ENCODE results near the gene SCUBE3.

SCUBE3 gene

DNA sequence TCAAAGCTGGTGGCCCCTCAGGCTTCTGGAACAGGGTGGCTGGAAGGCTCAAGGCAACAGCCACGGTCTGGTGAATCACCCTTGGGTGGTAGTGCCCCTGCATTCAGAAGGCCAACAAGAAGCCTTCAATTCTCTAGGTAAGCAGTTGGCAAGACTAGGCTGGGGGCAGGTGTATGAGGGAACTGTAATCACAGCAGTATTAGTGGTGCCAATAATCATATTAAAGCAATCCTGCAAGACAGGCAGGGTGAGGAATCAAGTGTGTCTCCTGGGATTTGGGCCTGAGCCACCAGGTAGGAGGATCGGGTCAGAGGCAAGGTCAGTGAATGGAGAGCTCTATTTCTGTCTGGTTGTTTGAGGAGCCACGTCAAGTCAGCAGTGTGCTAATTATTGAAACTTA, 24.9 kb upstream of the SCUBE3 start:
- DNase-seq (ENCODE audit: low read depth in 1 of 2, low spot score in 1 of 2) = no peak
- no peak for TF ChIP-seq POLR2AphosphoS5 (IDR thresholded peaks at IDR 0.05; ENCODE audit: low read depth)
- TF ChIP-seq, protein P1, sequence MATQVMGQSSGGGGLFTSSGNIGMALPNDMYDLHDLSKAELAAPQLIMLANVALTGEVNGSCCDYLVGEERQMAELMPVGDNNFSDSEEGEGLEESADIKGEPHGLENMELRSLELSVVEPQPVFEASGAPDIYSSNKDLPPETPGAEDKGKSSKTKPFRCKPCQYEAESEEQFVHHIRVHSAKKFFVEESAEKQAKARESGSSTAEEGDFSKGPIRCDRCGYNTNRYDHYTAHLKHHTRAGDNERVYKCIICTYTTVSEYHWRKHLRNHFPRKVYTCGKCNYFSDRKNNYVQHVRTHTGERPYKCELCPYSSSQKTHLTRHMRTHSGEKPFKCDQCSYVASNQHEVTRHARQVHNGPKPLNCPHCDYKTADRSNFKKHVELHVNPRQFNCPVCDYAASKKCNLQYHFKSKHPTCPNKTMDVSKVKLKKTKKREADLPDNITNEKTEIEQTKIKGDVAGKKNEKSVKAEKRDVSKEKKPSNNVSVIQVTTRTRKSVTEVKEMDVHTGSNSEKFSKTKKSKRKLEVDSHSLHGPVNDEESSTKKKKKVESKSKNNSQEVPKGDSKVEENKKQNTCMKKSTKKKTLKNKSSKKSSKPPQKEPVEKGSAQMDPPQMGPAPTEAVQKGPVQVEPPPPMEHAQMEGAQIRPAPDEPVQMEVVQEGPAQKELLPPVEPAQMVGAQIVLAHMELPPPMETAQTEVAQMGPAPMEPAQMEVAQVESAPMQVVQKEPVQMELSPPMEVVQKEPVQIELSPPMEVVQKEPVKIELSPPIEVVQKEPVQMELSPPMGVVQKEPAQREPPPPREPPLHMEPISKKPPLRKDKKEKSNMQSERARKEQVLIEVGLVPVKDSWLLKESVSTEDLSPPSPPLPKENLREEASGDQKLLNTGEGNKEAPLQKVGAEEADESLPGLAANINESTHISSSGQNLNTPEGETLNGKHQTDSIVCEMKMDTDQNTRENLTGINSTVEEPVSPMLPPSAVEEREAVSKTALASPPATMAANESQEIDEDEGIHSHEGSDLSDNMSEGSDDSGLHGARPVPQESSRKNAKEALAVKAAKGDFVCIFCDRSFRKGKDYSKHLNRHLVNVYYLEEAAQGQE (IDR thresholded peaks at IDR 0.05; ENCODE audit: insufficient replicate concordance, low read depth) = no peak
- H3K4me3 ChIP-seq (replicated peaks; ENCODE audit: insufficient read depth, low read length) = no peak overlapping the region
- no peak overlapping the region for H3K27ac ChIP-seq (replicated peaks)
- peaks cover 7% of the 10 kb centered on the region for H3K27me3 ChIP-seq (ENCODE audit: insufficient read depth, poor library complexity, severe bottlenecking)

DNA sequence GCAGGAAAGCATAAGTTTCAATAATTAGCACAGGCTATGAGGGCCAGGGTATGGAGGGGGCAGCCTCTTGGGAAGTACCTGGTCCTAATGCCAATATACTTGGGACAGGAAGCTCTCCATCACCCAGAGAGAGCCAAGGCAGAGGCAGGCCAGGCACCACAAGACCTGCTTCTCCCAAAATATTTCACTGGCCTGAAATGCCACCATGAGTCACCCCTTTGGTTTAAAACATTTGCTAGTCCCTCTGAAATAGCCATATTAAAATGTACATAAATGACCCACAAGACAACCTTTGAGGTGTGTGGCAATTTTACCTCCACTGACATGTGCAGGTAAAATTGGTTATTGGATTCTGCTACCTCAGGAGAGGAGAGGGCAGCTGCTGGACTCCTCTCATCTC, 23.4 kb upstream of the SCUBE3 start:
- Histone ChIP-seq H3K4me3 (replicated peaks; ENCODE audit: insufficient read depth, low read length) (no peak overlapping the region), H3K27me3 (ENCODE audit: insufficient read depth, poor library complexity, severe bottlenecking) (peaks cover 12% of the 10 kb centered on the region), H3K27ac (replicated peaks) (no peak overlapping the region)
- DNase-seq (ENCODE audit: low read depth in 1 of 2, low spot score in 1 of 2) = no peak
- TF ChIP-seq, protein P2, sequence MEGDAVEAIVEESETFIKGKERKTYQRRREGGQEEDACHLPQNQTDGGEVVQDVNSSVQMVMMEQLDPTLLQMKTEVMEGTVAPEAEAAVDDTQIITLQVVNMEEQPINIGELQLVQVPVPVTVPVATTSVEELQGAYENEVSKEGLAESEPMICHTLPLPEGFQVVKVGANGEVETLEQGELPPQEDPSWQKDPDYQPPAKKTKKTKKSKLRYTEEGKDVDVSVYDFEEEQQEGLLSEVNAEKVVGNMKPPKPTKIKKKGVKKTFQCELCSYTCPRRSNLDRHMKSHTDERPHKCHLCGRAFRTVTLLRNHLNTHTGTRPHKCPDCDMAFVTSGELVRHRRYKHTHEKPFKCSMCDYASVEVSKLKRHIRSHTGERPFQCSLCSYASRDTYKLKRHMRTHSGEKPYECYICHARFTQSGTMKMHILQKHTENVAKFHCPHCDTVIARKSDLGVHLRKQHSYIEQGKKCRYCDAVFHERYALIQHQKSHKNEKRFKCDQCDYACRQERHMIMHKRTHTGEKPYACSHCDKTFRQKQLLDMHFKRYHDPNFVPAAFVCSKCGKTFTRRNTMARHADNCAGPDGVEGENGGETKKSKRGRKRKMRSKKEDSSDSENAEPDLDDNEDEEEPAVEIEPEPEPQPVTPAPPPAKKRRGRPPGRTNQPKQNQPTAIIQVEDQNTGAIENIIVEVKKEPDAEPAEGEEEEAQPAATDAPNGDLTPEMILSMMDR (IDR thresholded peaks at IDR 0.05; ENCODE audit: insufficient read depth, low read length) = no peak
- TF ChIP-seq POLR2AphosphoS5 (IDR thresholded peaks at IDR 0.05; ENCODE audit: low read depth) = no peak
- TF ChIP-seq GABPA (IDR thresholded peaks at IDR 0.05; ENCODE audit: low read depth) = no peak
- TF ChIP-seq, protein P1 (IDR thresholded peaks at IDR 0.05; ENCODE audit: insufficient replicate concordance, low read depth) = no peak
- TF ChIP-seq SPI1 (IDR thresholded peaks at IDR 0.05; ENCODE audit: borderline replicate concordance, low read depth) = no peak

DNA sequence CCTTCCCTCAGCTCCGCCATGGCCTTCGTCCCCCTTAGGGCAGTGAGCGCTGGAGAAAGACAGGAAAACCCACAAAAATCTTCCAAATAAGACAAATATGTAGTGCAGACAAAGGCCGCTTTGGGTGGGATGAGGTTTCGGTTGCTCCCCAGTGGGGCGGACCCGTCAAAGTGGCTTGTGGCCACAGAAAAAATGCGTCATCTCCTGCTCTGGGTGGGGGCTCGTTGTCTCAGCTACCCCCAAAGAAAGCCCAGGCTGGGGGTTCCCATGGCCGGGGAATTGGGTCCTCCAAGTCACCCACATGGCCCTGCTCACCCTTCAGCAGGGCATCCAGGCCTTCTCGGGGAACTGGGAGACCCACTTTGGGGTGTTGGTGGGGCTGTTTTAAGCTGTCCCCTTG, 21.9 kb upstream of the SCUBE3 start:
- no peak for TF ChIP-seq SPI1 (IDR thresholded peaks at IDR 0.05; ENCODE audit: borderline replicate concordance, low read depth)
- TF ChIP-seq, protein P2 (IDR thresholded peaks at IDR 0.05; ENCODE audit: insufficient read depth, low read length) = no peak
- TF ChIP-seq POLR2AphosphoS5 (IDR thresholded peaks at IDR 0.05; ENCODE audit: low read depth) = no peak
- TF ChIP-seq, protein P1 (IDR thresholded peaks at IDR 0.05; ENCODE audit: insufficient replicate concordance, low read depth) = no peak
- TF ChIP-seq GABPA (IDR thresholded peaks at IDR 0.05; ENCODE audit: low read depth) = no peak
- no peak for DNase-seq (ENCODE audit: low read depth in 1 of 2, low spot score in 1 of 2)
- H3K27ac ChIP-seq (replicated peaks) = no peak overlapping the region
- H3K4me3 ChIP-seq (replicated peaks; ENCODE audit: insufficient read depth, low read length) = no peak overlapping the region
- peaks cover 12% of the 10 kb centered on the region for H3K27me3 ChIP-seq (ENCODE audit: insufficient read depth, poor library complexity, severe bottlenecking)

Measured in HL-60 (cell line).